HEK293 (cell line): Measurements from ENCODE around the gene FOXC1.

Experiments
- KLF16 ChIP-seq: fragments of 450-650 bp; formaldehyde crosslinking; IDR thresholded peaks from 2 replicates; pipeline ENCODE4 v1.5.1; 2017; ENCODE audit warnings: missing biosample characterization, missing genetic modification characterization
- OSR2 ChIP-seq: fragments of 450-650 bp; formaldehyde crosslinking; IDR thresholded peaks from 2 replicates; pipeline ENCODE4 v1.5.1; 2016; ENCODE audit warnings: missing biosample characterization, missing genetic modification characterization
- PATZ1 ChIP-seq: fragments of 450-650 bp; formaldehyde crosslinking; IDR thresholded peaks from 2 replicates; pipeline ENCODE4 v1.5.1; 2016; ENCODE audit warnings: missing biosample characterization, missing genetic modification characterization
- PRDM6 ChIP-seq: fragments of 450-650 bp; formaldehyde crosslinking; IDR thresholded peaks from 2 replicates; pipeline ENCODE4 v1.5.1; 2017; ENCODE audit warnings: missing biosample characterization, missing genetic modification characterization
- ZBTB11 ChIP-seq: fragments of 450-650 bp; formaldehyde crosslinking; conservative IDR thresholded peaks from 2 replicates; pipeline ENCODE4 v1.5.1; 2016; ENCODE audit warnings: low read depth, missing biosample characterization, missing genetic modification characterization
- ZBTB20 ChIP-seq: fragments of 450-650 bp; formaldehyde crosslinking; IDR thresholded peaks from 2 replicates; pipeline ENCODE4 v1.5.1; 2016; ENCODE audit warnings: missing biosample characterization, missing genetic modification characterization
- ZBTB6 ChIP-seq: fragments of 450-650 bp; formaldehyde crosslinking; IDR thresholded peaks from 2 replicates; pipeline ENCODE4 v1.5.1; 2017; ENCODE audit warnings: missing biosample characterization, missing genetic modification characterization
- ZFHX2 ChIP-seq: fragments of 450-650 bp; formaldehyde crosslinking; conservative IDR thresholded peaks from 2 replicates; pipeline ENCODE4 v1.5.1; 2016; ENCODE audit warnings: missing biosample characterization, missing genetic modification characterization
- ZNF10 ChIP-seq: fragments of 450-650 bp; formaldehyde crosslinking; IDR thresholded peaks from 2 replicates; pipeline ENCODE4 v1.5.1; 2017; ENCODE audit warnings: missing biosample characterization, missing genetic modification characterization
- ZNF18 ChIP-seq: fragments of 450-650 bp; formaldehyde crosslinking; IDR thresholded peaks from 2 replicates; pipeline ENCODE4 v1.5.1; 2016; ENCODE audit warnings: missing biosample characterization, missing genetic modification characterization
- ZNF2 ChIP-seq: fragments of 450-650 bp; formaldehyde crosslinking; IDR thresholded peaks from 2 replicates; pipeline ENCODE4 v1.5.1; 2016; ENCODE audit warnings: missing biosample characterization, missing genetic modification characterization
- ZNF214 ChIP-seq: fragments of 450-650 bp; formaldehyde crosslinking; IDR thresholded peaks from 2 replicates; pipeline ENCODE4 v1.5.1; 2017; ENCODE audit warnings: missing biosample characterization, mild to moderate bottlenecking, missing genetic modification characterization, borderline replicate concordance
- ZNF335 ChIP-seq: fragments of 450-650 bp; formaldehyde crosslinking; conservative IDR thresholded peaks from 2 replicates; pipeline ENCODE4 v1.5.1; 2016; ENCODE audit warnings: missing biosample characterization, missing genetic modification characterization
- ZNF341 ChIP-seq: fragments of 450-650 bp; formaldehyde crosslinking; IDR thresholded peaks from 2 replicates; pipeline ENCODE4; 2016; ENCODE audit warnings: low read depth, missing biosample characterization, missing genetic modification characterization
- ZNF600 ChIP-seq: fragments of 450-650 bp; formaldehyde crosslinking; IDR thresholded peaks from 2 replicates; pipeline ENCODE4 v1.5.1; 2016; ENCODE audit warnings: missing biosample characterization, missing genetic modification characterization
- ZNF623 ChIP-seq: fragments of 450-650 bp; formaldehyde crosslinking; IDR thresholded peaks from 2 replicates; pipeline ENCODE4 v1.5.1; 2016; ENCODE audit warnings: missing biosample characterization, missing genetic modification characterization
- ZNF670 ChIP-seq: fragments of 450-650 bp; formaldehyde crosslinking; IDR thresholded peaks from 2 replicates; pipeline ENCODE4 v1.5.1; 2016; ENCODE audit warnings: missing biosample characterization, missing genetic modification characterization, low read depth
- ZNF785 ChIP-seq: fragments of 450-650 bp; formaldehyde crosslinking; IDR thresholded peaks from 2 replicates; pipeline ENCODE4 v1.5.1; 2016; ENCODE audit warnings: missing biosample characterization, missing genetic modification characterization
- TF ChIP-seq, protein P1 (sequence below): fragments of 450-650 bp; formaldehyde crosslinking; IDR thresholded peaks from 2 replicates; pipeline ENCODE4 v1.5.1; 2016; ENCODE audit warnings: missing biosample characterization, missing genetic modification characterization
- TF ChIP-seq, protein P2 (sequence below): fragments of 450-650 bp; formaldehyde crosslinking; IDR thresholded peaks from 2 replicates; pipeline ENCODE4 v1.5.1; 2016; ENCODE audit warnings: missing biosample characterization, missing genetic modification characterization

FOXC1 gene

GRCh38 chr6:1624058-1624850, 14.5 kb downstream of the FOXC1 start (continued):
- TF ChIP-seq, protein P1, sequence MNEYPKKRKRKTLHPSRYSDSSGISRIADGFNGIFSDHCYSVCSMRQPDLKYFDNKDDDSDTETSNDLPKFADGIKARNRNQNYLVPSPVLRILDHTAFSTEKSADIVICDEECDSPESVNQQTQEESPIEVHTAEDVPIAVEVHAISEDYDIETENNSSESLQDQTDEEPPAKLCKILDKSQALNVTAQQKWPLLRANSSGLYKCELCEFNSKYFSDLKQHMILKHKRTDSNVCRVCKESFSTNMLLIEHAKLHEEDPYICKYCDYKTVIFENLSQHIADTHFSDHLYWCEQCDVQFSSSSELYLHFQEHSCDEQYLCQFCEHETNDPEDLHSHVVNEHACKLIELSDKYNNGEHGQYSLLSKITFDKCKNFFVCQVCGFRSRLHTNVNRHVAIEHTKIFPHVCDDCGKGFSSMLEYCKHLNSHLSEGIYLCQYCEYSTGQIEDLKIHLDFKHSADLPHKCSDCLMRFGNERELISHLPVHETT (tag by site-specific recombination): 0 out of 2 replicates have a peak, but pooled peaks have one; percentile 60
- peak; percentile 88 for TF ChIP-seq ZNF335 (tag by site-specific recombination)
- peak; percentile 70; the same call in 1 of the 2 replicates for TF ChIP-seq ZNF10
- TF ChIP-seq ZNF623 (tag by site-specific recombination): no peak
- TF ChIP-seq, protein P2, sequence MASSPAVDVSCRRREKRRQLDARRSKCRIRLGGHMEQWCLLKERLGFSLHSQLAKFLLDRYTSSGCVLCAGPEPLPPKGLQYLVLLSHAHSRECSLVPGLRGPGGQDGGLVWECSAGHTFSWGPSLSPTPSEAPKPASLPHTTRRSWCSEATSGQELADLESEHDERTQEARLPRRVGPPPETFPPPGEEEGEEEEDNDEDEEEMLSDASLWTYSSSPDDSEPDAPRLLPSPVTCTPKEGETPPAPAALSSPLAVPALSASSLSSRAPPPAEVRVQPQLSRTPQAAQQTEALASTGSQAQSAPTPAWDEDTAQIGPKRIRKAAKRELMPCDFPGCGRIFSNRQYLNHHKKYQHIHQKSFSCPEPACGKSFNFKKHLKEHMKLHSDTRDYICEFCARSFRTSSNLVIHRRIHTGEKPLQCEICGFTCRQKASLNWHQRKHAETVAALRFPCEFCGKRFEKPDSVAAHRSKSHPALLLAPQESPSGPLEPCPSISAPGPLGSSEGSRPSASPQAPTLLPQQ (tag by site-specific recombination): 0 out of 2 replicates have a peak, but pooled peaks have one; percentile 11
- peak; percentile 71 for TF ChIP-seq OSR2
- TF ChIP-seq ZNF214 (tag by site-specific recombination): no peak
- TF ChIP-seq ZNF600 (tag by site-specific recombination): peak; percentile 89
- peak; percentile 65 for TF ChIP-seq ZNF2 (tag by site-specific recombination)
- peak; percentile 69 for TF ChIP-seq ZFHX2 (tag by site-specific recombination)
- peak; percentile 15; the same call in 1 of the 2 replicates for TF ChIP-seq ZBTB11 (tag by site-specific recombination)
- TF ChIP-seq PRDM6 (tag by site-specific recombination): no peak
- peak; percentile 35; the same call in 1 of the 2 replicates for TF ChIP-seq KLF16 (tag by site-specific recombination)
- 0 out of 2 replicates have a peak, but pooled peaks have one; percentile 10 for TF ChIP-seq ZNF18 (tag by site-specific recombination)
- no peak for TF ChIP-seq ZNF670
- peak; percentile 88 for TF ChIP-seq ZBTB20 (tag by site-specific recombination)
- peak; percentile 33; the same call in 1 of the 2 replicates for TF ChIP-seq ZBTB6 (tag by site-specific recombination)
- no peak for TF ChIP-seq ZNF785 (tag by site-specific recombination)
- TF ChIP-seq PATZ1 (tag by site-specific recombination): peak; percentile 74
- TF ChIP-seq ZNF341 (tag by site-specific recombination): peak; percentile 92
- TF ChIP-seq, all 188 proteins: peak for 47
